Upper lobe of right lung (tissue), 1 donor: ENCODE results near the gene NMD3. TPM values are rescaled to one million over a fixed set of nuclear protein-coding genes. Genes with fewer than 3 reads are reported as not detected.
"Not testable (repeated sequence)": the region's sequence is repeated elsewhere in the genome, so short reads cannot be mapped to it uniquely, and the experiment has no call there.

Experiments used
- ATAC-seq: fragments of 200-7000 bp; cut with Tn5 transposase; one replicate; pipeline ENCODE4 v1.9.1; 2020; ENCODE audit warnings: mild to moderate bottlenecking, moderate library complexity
- DNase-seq: peaks from one replicate; pipeline ENCODE4 v3.0.0-alpha.2; 2020
- H3K27ac ChIP-seq: fragments of 200-600 bp; one replicate; pipeline ENCODE4 v1.8.0; 2022
- H3K27me3 ChIP-seq: fragments of 200-600 bp; one replicate; pipeline ENCODE4 v1.8.0; 2022; ENCODE audit warnings: mild to moderate bottlenecking
- H3K36me3 ChIP-seq: fragments of 200-600 bp; one replicate; pipeline ENCODE4 v1.8.0; 2022
- H3K4me1 ChIP-seq: fragments of 200-600 bp; one replicate; pipeline ENCODE4 v1.8.0; 2022
- H3K4me3 ChIP-seq: fragments of 200-600 bp; one replicate; pipeline ENCODE4 v1.8.0; 2022; ENCODE audit warnings: mild to moderate bottlenecking
- H3K9me3 ChIP-seq: fragments of 200-600 bp; one replicate; pipeline ENCODE4 v1.8.0; 2022
- intact Hi-C: fragments of 100-400 bp; cut with DNase I; formaldehyde crosslinking; loops from one replicate; pipeline ENCODE4 v1.11.0; 2022
- total RNA-seq: library from RNA; stranded (reverse); fragmentation: NEBNext Ultra II Directional; extraction: Animal tissue kit (Norgen Biotek cat#: 25700); gene quantifications from one replicate; pipeline ENCODE4 v1.2.1, GENCODE V29; 2021
- TF ChIP-seq, protein P1 (sequence below): fragments of 200-600 bp; IDR thresholded peaks from one replicate; pipeline ENCODE4 v1.8.0; 2022; ENCODE audit warnings: antibody characterized with exemption
- donor health status: DM: no; HTN: yes; CAD: no; lungs with severe emphysema.

The NMD3 gene
- total RNA-seq, 1 donor from 2014 or later, result 40.9 TPM

DNA sequence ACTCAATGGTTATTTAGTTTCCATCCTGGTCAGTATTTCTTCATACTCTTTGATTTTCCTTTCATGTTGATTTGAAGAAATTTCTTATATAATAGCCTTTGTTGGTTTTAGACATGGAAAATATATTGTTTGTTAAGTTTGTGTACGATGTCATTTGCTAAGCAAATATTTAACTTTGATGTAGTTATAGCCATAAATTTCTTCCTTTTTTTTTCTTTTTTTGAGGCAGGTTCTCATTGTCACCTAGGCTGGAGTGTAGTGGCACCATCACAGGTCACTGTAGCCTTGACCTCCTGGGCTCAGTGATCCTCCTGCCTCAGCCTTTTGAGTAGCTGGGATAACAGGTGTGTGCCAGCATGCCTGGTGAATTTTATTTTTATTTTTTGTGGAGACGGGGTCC, 51.4 kb downstream of the NMD3 start:
- ATAC-seq (no peak), DNase-seq (no peak)
- Histone ChIP-seq H3K9me3 (no peaks in the 10 kb centered on the region), H3K4me3 (no peak overlapping the region), H3K27me3 (no peaks in the 10 kb centered on the region), H3K4me1 (no peaks in the 10 kb centered on the region), H3K27ac (no peak overlapping the region), H3K36me3 (no peaks in the 10 kb centered on the region)
- intact Hi-C loops, result loop anchor here (10.0 kb wide), 1 partner anchor 142 kb away; no protein-coding TSS in a partner anchor
- TF ChIP-seq, protein P1, sequence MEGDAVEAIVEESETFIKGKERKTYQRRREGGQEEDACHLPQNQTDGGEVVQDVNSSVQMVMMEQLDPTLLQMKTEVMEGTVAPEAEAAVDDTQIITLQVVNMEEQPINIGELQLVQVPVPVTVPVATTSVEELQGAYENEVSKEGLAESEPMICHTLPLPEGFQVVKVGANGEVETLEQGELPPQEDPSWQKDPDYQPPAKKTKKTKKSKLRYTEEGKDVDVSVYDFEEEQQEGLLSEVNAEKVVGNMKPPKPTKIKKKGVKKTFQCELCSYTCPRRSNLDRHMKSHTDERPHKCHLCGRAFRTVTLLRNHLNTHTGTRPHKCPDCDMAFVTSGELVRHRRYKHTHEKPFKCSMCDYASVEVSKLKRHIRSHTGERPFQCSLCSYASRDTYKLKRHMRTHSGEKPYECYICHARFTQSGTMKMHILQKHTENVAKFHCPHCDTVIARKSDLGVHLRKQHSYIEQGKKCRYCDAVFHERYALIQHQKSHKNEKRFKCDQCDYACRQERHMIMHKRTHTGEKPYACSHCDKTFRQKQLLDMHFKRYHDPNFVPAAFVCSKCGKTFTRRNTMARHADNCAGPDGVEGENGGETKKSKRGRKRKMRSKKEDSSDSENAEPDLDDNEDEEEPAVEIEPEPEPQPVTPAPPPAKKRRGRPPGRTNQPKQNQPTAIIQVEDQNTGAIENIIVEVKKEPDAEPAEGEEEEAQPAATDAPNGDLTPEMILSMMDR, result no peak

DNA sequence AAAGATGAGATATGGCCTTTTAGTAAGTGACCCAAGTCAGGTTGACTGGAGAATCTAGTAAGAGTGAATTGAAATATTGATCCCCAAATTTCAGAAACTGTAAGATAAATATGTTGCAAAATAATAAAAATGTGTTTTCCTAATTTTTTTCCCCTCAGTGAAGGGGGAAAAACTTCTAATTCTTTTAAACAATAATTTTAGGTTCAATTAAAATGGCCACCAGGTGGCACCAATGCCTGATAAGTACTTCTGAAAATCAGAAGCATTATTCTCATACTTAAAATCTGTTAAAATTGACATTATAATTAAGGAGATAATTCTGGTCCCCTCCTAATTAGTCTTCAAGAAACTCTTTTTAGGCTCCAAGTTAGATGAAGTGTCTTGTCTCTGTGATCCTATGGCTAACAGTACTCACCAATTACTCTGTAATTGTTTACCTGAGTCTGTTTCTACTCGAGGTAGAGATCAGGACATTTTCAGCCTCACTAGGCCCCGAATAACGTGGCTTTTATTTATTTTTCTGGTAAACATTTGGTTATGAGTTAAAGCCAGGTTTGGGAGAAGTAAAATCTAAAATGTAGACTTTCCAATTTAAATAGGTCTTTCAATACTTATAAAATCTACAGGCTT, 52.6 kb downstream of the NMD3 start:
- H3K4me1 ChIP-seq, result no peaks in the 10 kb centered on the region
- intact Hi-C loops, result loop anchor here (10.0 kb wide), 1 partner anchor 141 kb away; no protein-coding TSS in a partner anchor
- no peak overlapping the region for H3K27ac ChIP-seq
- no peak for ATAC-seq
- no peaks in the 10 kb centered on the region for H3K36me3 ChIP-seq
- H3K4me3 ChIP-seq, result no peak overlapping the region
- no peaks in the 10 kb centered on the region for H3K27me3 ChIP-seq
- H3K9me3 ChIP-seq, result no peaks in the 10 kb centered on the region
- TF ChIP-seq, protein P1, result peak; percentile 70
- no peak for DNase-seq

DNA sequence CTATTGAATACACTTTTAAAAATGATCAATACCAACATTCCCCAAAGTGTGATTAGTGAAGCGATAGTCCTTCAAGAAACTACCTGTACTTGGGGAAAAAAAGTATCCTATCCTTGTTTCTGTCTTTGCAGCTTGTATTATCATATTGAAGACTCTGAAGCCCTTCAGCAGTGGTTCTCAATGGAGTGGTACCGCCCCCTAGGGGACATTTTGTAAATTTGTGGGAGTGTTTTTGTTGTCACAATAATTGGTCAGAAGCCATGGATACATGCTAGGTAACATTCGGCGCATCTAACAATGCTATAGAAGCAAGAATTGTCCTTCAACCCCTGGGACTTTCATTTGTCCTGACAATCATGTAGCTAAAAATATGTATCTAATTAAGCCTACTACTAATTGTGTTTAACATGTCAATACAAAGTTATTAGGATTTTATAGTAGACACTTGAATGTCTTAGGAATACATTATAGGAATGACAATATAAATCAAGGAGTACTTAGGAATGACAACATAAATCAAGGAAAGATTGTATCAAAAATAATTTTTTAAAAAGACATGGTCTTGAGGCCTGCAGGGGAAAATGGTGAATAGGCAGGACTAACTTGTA, 53.7 kb downstream of the NMD3 start:
- ATAC-seq (peak; percentile 71), DNase-seq (no peak)
- Histone ChIP-seq H3K27me3 (no peaks in the 10 kb centered on the region), H3K36me3 (no peaks in the 10 kb centered on the region), H3K9me3 (peaks cover 6% of the 10 kb centered on the region), H3K4me3 (no peak overlapping the region), H3K27ac (no peak overlapping the region), H3K4me1 (no peaks in the 10 kb centered on the region)
- intact Hi-C loops, result loop anchor here (10.0 kb wide), 1 partner anchor 140 kb away; no protein-coding TSS in a partner anchor
- TF ChIP-seq, protein P1, result peak; percentile 62

DNA sequence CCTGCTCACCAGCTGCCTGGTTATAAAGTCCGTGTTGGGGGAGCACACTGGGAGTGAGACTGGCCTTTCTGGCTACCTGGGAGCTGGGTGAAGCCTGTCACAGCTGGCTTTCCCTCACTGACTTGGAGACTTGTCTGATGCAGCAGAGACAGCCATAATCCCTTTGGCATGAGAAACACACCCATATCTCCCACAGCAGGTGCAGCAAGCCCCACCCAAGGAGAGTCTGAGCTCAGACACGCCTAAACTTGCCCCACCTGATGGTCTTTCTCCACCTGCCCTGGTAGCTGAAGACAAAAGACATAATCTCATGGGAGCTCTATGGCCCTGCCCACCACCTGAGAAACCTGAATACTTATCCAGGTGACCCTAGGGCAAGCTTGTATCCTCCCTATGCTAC, 54.8 kb downstream of the NMD3 start:
- ATAC-seq (no peak), DNase-seq (no peak)
- intact Hi-C loops, result loop anchor here (10.0 kb wide), 1 partner anchor 139 kb away; no protein-coding TSS in a partner anchor

DNA sequence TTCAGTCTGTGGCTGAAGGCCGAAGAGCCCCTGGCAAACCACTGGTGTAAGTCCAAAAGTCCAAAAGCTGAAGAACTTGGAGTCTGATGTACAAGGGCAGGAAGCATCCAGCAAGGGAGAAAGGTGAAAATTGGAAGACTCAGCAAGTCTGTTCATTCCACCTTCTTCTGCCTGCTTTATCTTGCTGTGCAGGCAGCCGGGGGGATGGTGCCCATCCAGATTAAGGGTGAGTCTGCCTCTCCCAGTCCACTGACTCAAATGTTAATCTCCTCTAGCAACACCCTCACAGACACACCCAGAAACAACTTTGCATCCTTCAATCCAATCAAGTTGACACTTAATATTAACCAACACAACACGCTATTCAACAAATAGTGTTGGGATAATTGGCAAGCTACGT, 61.3 kb downstream of the NMD3 start:
- H3K4me3 ChIP-seq, H3K27me3 ChIP-seq, DNase-seq, H3K9me3 ChIP-seq, intact Hi-C loops, ATAC-seq, H3K36me3 ChIP-seq, H3K4me1 ChIP-seq, H3K27ac ChIP-seq: not testable (repeated sequence)

More for the DNA sequence above, 54.8 kb downstream of the NMD3 start:
- H3K9me3 ChIP-seq, result peaks cover 6% of the 10 kb centered on the region
- H3K36me3 ChIP-seq, result no peaks in the 10 kb centered on the region
- TF ChIP-seq, protein P1, result no peak
- no peaks in the 10 kb centered on the region for H3K4me1 ChIP-seq
- H3K27me3 ChIP-seq, result no peaks in the 10 kb centered on the region
- no peak overlapping the region for H3K27ac ChIP-seq
- no peak overlapping the region for H3K4me3 ChIP-seq

DNA sequence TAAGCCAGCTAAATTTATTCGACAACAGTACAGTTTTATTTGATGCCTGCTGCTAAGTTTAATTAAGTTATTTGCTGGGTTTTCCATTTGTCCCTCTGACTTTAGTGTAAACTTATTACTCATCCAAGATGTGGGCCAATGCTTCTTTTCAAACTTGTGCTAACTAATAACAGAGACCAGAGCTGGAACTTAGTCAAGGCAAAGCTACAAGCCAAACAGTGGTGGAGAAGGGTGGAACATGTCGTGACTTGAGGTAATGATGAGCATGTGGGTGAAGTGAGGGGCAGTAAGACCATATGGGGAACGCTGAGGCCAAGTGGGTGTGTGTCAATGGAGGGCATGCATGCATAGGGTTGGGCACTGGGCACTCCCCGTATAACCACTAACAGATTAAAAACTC, 63.9 kb downstream of the NMD3 start:
- intact Hi-C loops, result no loop called here
- H3K4me3 ChIP-seq, result no peak overlapping the region

More for the DNA sequence above, 63.9 kb downstream of the NMD3 start:
- TF ChIP-seq, protein P1, result no peak
- Histone ChIP-seq H3K27me3 (no peaks in the 10 kb centered on the region), H3K4me1 (no peaks in the 10 kb centered on the region), H3K9me3 (peaks cover 3% of the 10 kb centered on the region), H3K27ac (no peak overlapping the region), H3K36me3 (no peaks in the 10 kb centered on the region)
- ATAC-seq (no peak), DNase-seq (no peak)
